ENCODE data around the gene STIL. TPM values are rescaled to one million over a fixed set of nuclear protein-coding genes. Genes with fewer than 3 reads are reported as not detected.
A peak's percentile ranks its signal among the peaks of the same experiment; 100 is the strongest.

The STIL gene
- total and polyA plus RNA-seq, 2 of the 13 experiments (the other 11 are each of a cell fraction or from before 2014, with no cell fraction given): 13.7 to 18.6 TPM

DNA sequence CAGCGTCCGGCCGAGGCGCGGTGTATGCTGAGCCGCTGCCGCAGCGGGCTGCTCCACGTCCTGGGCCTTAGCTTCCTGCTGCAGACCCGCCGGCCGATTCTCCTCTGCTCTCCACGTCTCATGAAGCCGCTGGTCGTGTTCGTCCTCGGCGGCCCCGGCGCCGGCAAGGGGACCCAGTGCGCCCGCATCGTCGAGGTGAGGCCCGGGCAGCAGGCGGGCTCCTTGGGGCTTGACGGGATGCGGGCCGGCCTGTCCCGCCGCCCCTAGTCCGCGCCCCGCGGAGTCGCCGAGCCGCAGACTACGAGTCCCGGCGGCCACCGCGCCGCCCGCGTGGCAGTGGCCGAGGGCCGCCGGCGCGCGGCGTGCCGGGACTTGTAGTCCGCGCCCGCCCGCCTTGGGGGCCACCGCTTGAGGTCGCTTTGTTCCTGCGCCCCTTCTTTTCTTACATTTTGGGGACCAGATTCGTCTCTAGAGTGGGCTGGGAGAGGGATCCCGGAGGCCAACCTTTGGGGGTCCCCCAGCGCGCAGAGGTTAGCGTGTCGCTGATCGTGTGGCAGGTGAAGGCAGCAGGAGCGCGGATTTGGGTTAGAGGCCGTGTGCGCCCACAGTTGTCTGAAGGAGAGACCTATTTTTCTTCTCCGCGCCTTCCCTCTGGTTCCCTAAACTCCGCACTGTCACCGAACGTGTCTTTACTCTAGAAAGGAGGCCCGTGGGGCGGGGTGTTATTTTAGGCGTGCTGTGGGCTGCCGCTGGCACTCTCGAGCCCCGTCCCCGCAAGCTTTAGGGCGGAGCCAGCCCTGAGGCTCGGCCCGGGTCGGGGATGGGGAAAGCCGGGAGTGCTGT lies 20.2 kb upstream of the STIL start (continued):
- TF ChIP-seq, protein P1, sequence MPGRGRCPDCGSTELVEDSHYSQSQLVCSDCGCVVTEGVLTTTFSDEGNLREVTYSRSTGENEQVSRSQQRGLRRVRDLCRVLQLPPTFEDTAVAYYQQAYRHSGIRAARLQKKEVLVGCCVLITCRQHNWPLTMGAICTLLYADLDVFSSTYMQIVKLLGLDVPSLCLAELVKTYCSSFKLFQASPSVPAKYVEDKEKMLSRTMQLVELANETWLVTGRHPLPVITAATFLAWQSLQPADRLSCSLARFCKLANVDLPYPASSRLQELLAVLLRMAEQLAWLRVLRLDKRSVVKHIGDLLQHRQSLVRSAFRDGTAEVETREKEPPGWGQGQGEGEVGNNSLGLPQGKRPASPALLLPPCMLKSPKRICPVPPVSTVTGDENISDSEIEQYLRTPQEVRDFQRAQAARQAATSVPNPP (CRISPR knock-in tag; IDR thresholded peaks at IDR 0.05): no peak
- TF ChIP-seq ZNF3 (CRISPR knock-in tag; IDR thresholded peaks at IDR 0.05): no peak; the same call in 1 of the 2 replicates
- TF ChIP-seq ZNF343 (CRISPR knock-in tag; IDR thresholded peaks at IDR 0.05): peak; percentile 63; the same call in 1 of the 2 replicates
- no peak; the same call in 1 of the 2 replicates for TF ChIP-seq MAZ (IDR thresholded peaks at IDR 0.05; ENCODE audit: borderline replicate concordance, low read depth, low read length)
- TF ChIP-seq MAZ (CRISPR knock-in tag; IDR thresholded peaks at IDR 0.05; ENCODE audit: low read depth): peak; percentile 10; the same call in 1 of the 2 replicates
- TF ChIP-seq, protein P2, sequence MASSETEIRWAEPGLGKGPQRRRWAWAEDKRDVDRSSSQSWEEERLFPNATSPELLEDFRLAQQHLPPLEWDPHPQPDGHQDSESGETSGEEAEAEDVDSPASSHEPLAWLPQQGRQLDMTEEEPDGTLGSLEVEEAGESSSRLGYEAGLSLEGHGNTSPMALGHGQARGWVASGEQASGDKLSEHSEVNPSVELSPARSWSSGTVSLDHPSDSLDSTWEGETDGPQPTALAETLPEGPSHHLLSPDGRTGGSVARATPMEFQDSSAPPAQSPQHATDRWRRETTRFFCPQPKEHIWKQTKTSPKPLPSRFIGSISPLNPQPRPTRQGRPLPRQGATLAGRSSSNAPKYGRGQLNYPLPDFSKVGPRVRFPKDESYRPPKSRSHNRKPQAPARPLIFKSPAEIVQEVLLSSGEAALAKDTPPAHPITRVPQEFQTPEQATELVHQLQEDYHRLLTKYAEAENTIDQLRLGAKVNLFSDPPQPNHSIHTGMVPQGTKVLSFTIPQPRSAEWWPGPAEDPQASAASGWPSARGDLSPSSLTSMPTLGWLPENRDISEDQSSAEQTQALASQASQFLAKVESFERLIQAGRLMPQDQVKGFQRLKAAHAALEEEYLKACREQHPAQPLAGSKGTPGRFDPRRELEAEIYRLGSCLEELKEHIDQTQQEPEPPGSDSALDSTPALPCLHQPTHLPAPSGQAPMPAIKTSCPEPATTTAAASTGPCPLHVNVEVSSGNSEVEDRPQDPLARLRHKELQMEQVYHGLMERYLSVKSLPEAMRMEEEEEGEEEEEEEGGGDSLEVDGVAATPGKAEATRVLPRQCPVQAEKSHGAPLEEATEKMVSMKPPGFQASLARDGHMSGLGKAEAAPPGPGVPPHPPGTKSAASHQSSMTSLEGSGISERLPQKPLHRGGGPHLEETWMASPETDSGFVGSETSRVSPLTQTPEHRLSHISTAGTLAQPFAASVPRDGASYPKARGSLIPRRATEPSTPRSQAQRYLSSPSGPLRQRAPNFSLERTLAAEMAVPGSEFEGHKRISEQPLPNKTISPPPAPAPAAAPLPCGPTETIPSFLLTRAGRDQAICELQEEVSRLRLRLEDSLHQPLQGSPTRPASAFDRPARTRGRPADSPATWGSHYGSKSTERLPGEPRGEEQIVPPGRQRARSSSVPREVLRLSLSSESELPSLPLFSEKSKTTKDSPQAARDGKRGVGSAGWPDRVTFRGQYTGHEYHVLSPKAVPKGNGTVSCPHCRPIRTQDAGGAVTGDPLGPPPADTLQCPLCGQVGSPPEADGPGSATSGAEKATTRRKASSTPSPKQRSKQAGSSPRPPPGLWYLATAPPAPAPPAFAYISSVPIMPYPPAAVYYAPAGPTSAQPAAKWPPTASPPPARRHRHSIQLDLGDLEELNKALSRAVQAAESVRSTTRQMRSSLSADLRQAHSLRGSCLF (CRISPR knock-in tag; IDR thresholded peaks at IDR 0.05; ENCODE audit: borderline replicate concordance): peak; percentile 70; the same call in 1 of the 2 replicates
- no peak for TF ChIP-seq FIP1L1 (IDR thresholded peaks at IDR 0.05; ENCODE audit: borderline replicate concordance, insufficient read depth, low read depth, low read length)
- TF ChIP-seq, protein P3, sequence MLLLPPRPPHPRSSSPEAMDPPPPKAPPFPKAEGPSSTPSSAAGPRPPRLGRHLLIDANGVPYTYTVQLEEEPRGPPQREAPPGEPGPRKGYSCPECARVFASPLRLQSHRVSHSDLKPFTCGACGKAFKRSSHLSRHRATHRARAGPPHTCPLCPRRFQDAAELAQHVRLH (CRISPR knock-in tag; IDR thresholded peaks at IDR 0.05; ENCODE audit: borderline replicate concordance, low read depth): 0 out of 2 replicates have a peak, but pooled peaks have one; percentile 12
- TF ChIP-seq GTF3A (CRISPR knock-in tag; conservative IDR thresholded peaks at IDR 0.05): no peak
- TF ChIP-seq KLF12 (CRISPR knock-in tag; IDR thresholded peaks at IDR 0.05; ENCODE audit: borderline replicate concordance): peak; percentile 77
- TF ChIP-seq, protein P4, sequence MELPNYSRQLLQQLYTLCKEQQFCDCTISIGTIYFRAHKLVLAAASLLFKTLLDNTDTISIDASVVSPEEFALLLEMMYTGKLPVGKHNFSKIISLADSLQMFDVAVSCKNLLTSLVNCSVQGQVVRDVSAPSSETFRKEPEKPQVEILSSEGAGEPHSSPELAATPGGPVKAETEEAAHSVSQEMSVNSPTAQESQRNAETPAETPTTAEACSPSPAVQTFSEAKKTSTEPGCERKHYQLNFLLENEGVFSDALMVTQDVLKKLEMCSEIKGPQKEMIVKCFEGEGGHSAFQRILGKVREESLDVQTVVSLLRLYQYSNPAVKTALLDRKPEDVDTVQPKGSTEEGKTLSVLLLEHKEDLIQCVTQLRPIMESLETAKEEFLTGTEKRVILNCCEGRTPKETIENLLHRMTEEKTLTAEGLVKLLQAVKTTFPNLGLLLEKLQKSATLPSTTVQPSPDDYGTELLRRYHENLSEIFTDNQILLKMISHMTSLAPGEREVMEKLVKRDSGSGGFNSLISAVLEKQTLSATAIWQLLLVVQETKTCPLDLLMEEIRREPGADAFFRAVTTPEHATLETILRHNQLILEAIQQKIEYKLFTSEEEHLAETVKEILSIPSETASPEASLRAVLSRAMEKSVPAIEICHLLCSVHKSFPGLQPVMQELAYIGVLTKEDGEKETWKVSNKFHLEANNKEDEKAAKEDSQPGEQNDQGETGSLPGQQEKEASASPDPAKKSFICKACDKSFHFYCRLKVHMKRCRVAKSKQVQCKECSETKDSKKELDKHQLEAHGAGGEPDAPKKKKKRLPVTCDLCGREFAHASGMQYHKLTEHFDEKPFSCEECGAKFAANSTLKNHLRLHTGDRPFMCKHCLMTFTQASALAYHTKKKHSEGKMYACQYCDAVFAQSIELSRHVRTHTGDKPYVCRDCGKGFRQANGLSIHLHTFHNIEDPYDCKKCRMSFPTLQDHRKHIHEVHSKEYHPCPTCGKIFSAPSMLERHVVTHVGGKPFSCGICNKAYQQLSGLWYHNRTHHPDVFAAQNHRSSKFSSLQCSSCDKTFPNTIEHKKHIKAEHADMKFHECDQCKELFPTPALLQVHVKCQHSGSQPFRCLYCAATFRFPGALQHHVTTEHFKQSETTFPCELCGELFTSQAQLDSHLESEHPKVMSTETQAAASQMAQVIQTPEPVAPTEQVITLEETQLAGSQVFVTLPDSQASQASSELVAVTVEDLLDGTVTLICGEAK (IDR thresholded peaks at IDR 0.05): no peak
- TF ChIP-seq, protein P4 (CRISPR knock-in tag; IDR thresholded peaks at IDR 0.05): no peak

Data from HepG2 (cell line).